ENCODE data around the gene WDR72.

Gene WDR72

GRCh38 chr15:53473886-53474285 is 285.6 kb downstream of the WDR72 start:
- Histone ChIP-seq H3K27ac (ENCODE audit: low read depth, low read length) (no peak overlapping the region), H3K36me3 (ENCODE audit: insufficient read depth, low read length) (no peaks in the 10 kb centered on the region), H3K27me3 (ENCODE audit: control insufficient read depth in 1 of 2, insufficient read depth in 2 of 2, low read length in 2 of 2) (no peaks in the 10 kb centered on the region), H3K9ac (ENCODE audit: low read length) (no peak overlapping the region), H3K9me3 (ENCODE audit: low read length) (no peaks in the 10 kb centered on the region), H3K4me3 (ENCODE audit: low read depth in 1 of 2, low read length in 2 of 2) (no peak overlapping the region), H3K4me1 (ENCODE audit: insufficient read depth, low read length) (no peaks in the 10 kb centered on the region)

DNA sequence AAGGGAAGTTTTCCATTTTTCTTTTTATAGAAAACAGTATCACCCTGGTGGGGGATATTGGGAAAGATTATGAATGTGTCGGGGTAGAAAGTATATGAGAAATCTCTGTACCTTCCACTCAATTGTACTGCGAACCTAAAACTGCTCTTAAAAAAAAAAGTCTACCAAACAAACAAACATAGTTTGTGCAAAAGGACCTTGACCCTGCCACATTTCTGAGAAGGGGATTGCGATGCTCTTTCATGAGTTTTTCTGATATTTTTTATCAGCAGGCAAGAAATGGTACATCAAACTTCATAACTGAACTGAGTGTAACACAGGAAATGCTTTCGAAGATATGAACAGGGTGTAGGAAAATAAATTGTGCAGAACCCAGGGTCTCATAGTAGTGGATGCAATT is 286.0 kb downstream of the WDR72 start:
- Histone ChIP-seq H3K9me3 (ENCODE audit: low read length) (no peaks in the 10 kb centered on the region), H3K4me3 (ENCODE audit: low read depth in 1 of 2, low read length in 2 of 2) (no peak overlapping the region), H3K27me3 (ENCODE audit: control insufficient read depth in 1 of 2, insufficient read depth in 2 of 2, low read length in 2 of 2) (no peaks in the 10 kb centered on the region), H3K36me3 (ENCODE audit: insufficient read depth, low read length) (no peaks in the 10 kb centered on the region), H3K27ac (ENCODE audit: low read depth, low read length) (no peak overlapping the region), H3K9ac (ENCODE audit: low read length) (no peak overlapping the region), H3K4me1 (ENCODE audit: insufficient read depth, low read length) (no peaks in the 10 kb centered on the region)

DNA sequence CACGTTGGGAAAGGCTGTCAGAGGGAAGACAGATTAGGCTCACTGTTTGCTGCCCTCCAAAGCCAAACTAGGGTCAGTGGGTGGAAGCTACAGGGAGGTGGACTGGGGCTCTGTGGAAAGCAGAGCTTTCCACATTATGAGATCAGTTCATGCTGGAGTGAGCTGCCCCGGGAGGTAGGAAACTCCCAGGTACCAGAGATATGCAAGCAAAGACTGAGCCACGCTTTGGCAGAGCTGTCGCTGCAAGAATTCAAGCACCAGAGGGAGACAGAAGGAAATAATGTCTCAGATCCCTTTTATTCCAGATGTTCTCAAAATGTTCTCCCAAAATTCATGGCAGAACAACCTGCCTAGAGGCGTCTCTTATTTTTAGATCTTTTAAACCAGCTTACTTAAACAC is 286.6 kb downstream of the WDR72 start:
- Histone ChIP-seq H3K36me3 (ENCODE audit: insufficient read depth, low read length) (no peaks in the 10 kb centered on the region), H3K9ac (ENCODE audit: low read length) (no peak overlapping the region), H3K27ac (ENCODE audit: low read depth, low read length) (no peak overlapping the region), H3K27me3 (ENCODE audit: control insufficient read depth in 1 of 2, insufficient read depth in 2 of 2, low read length in 2 of 2) (no peaks in the 10 kb centered on the region), H3K4me3 (ENCODE audit: low read depth in 1 of 2, low read length in 2 of 2) (no peak overlapping the region), H3K9me3 (ENCODE audit: low read length) (no peaks in the 10 kb centered on the region), H3K4me1 (ENCODE audit: insufficient read depth, low read length) (no peaks in the 10 kb centered on the region)

DNA sequence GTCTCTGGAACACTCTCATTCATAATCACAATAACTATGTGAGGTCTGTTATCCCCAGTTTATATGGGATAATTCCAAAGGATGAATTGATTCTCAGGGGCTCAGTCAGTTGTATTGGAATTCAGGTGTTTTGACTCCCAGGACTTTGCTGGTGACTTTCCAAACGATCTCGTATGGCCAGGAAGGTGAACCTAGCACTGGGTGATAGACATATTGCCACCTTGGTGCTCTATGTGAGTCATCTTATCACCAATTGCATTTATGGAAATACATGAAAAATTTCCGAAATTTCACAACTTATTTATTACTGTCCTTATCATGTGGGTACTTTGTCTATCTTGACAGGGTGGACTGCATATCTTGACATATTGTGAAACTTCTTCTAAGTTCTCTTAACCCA is 287.3 kb downstream of the WDR72 start:
- no peaks in the 10 kb centered on the region for H3K4me1 ChIP-seq (ENCODE audit: insufficient read depth, low read length)
- H3K27ac ChIP-seq (ENCODE audit: low read depth, low read length): no peak overlapping the region
- no peaks in the 10 kb centered on the region for H3K27me3 ChIP-seq (ENCODE audit: control insufficient read depth in 1 of 2, insufficient read depth in 2 of 2, low read length in 2 of 2)
- no peaks in the 10 kb centered on the region for H3K36me3 ChIP-seq (ENCODE audit: insufficient read depth, low read length)
- H3K4me3 ChIP-seq (ENCODE audit: low read depth in 1 of 2, low read length in 2 of 2): no peak overlapping the region
- H3K9ac ChIP-seq (ENCODE audit: low read length): no peak overlapping the region
- no peaks in the 10 kb centered on the region for H3K9me3 ChIP-seq (ENCODE audit: low read length)

DNA sequence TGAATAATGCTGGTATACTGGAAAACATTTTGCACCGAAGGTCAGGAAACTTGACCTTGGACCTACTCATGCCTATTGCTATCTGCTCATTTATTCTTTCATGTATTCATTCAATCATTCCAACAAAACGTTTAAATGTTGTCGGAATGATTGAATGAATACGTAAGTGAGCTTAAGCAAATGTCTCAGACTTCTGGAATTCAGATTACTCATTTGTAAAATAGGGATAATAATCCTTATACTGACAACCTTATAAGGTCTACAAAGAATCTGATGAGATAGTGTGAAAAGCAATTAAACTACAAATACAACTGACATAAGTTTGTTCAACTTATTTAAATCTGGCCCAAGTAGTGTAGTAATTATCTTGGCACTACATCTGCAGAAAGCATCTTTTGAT is 288.7 kb downstream of the WDR72 start:
- Histone ChIP-seq H3K36me3 (ENCODE audit: insufficient read depth, low read length) (no peaks in the 10 kb centered on the region), H3K9me3 (ENCODE audit: low read length) (no peaks in the 10 kb centered on the region), H3K4me1 (ENCODE audit: insufficient read depth, low read length) (no peaks in the 10 kb centered on the region), H3K4me3 (ENCODE audit: low read depth in 1 of 2, low read length in 2 of 2) (no peak overlapping the region), H3K27me3 (ENCODE audit: control insufficient read depth in 1 of 2, insufficient read depth in 2 of 2, low read length in 2 of 2) (no peaks in the 10 kb centered on the region), H3K27ac (ENCODE audit: low read depth, low read length) (no peak overlapping the region), H3K9ac (ENCODE audit: low read length) (no peak overlapping the region)

DNA sequence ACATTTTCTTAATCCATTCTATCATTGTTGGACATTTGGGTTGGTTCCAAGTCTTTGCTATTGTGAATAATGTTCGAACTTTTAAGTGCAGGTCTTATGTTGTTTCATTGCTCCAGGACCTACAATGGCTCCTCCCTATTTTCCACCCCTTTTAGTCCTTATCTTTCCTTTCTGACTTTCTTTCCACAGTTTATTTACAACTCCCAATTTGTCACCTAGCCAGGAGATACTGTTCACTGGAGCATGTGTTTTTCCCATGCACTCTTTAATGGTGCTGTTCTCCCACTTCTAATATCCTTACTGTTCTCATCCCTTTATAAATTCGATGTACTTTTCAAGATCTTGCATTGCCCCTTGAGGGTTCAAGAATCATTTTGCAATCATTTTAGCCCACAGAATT is 290.0 kb downstream of the WDR72 start:
- Histone ChIP-seq H3K9me3 (ENCODE audit: low read length) (no peaks in the 10 kb centered on the region), H3K27me3 (ENCODE audit: control insufficient read depth in 1 of 2, insufficient read depth in 2 of 2, low read length in 2 of 2) (no peaks in the 10 kb centered on the region), H3K4me3 (ENCODE audit: low read depth in 1 of 2, low read length in 2 of 2) (no peak overlapping the region), H3K36me3 (ENCODE audit: insufficient read depth, low read length) (no peaks in the 10 kb centered on the region), H3K4me1 (ENCODE audit: insufficient read depth, low read length) (no peaks in the 10 kb centered on the region), H3K27ac (ENCODE audit: low read depth, low read length) (no peak overlapping the region), H3K9ac (ENCODE audit: low read length) (no peak overlapping the region)

Measured in muscle layer of colon (tissue), 2 donors.